Upper lobe of right lung (tissue), 1 donor: ENCODE measurements around the gene FOXA2. TPM values are rescaled to one million over a fixed set of nuclear protein-coding genes. Genes with fewer than 3 reads are reported as not detected.
"Not testable (repeated sequence)": the region's sequence is repeated elsewhere in the genome, so short reads cannot be mapped to it uniquely, and the experiment has no call there.

Experiments
- ATAC-seq: fragments of 200-7000 bp; cut with Tn5 transposase; one replicate; pipeline ENCODE4 v1.9.1; 2020; ENCODE audit warnings: mild to moderate bottlenecking, moderate library complexity
- DNase-seq: peaks from one replicate; pipeline ENCODE4 v3.0.0-alpha.2; 2020
- H3K27ac ChIP-seq: fragments of 200-600 bp; one replicate; pipeline ENCODE4 v1.8.0; 2022
- H3K27me3 ChIP-seq: fragments of 200-600 bp; one replicate; pipeline ENCODE4 v1.8.0; 2022; ENCODE audit warnings: mild to moderate bottlenecking
- H3K36me3 ChIP-seq: fragments of 200-600 bp; one replicate; pipeline ENCODE4 v1.8.0; 2022
- H3K4me1 ChIP-seq: fragments of 200-600 bp; one replicate; pipeline ENCODE4 v1.8.0; 2022
- H3K4me3 ChIP-seq: fragments of 200-600 bp; one replicate; pipeline ENCODE4 v1.8.0; 2022; ENCODE audit warnings: mild to moderate bottlenecking
- H3K9me3 ChIP-seq: fragments of 200-600 bp; one replicate; pipeline ENCODE4 v1.8.0; 2022
- CTCF ChIP-seq: fragments of 200-600 bp; IDR thresholded peaks from one replicate; pipeline ENCODE4 v1.8.0; 2022; ENCODE audit warnings: antibody characterized with exemption
- intact Hi-C: fragments of 100-400 bp; cut with DNase I; formaldehyde crosslinking; loops from one replicate; pipeline ENCODE4 v1.11.0; 2022
- total RNA-seq: library from RNA; stranded (reverse); fragmentation: NEBNext Ultra II Directional; extraction: Animal tissue kit (Norgen Biotek cat#: 25700); gene quantifications from one replicate; pipeline ENCODE4 v1.2.1, GENCODE V29; 2021
- donor health status: DM: no; HTN: yes; CAD: no; lungs with severe emphysema.

Gene FOXA2
- total RNA-seq, 1 donor from 2014 or later, result 21.7 TPM

DNA sequence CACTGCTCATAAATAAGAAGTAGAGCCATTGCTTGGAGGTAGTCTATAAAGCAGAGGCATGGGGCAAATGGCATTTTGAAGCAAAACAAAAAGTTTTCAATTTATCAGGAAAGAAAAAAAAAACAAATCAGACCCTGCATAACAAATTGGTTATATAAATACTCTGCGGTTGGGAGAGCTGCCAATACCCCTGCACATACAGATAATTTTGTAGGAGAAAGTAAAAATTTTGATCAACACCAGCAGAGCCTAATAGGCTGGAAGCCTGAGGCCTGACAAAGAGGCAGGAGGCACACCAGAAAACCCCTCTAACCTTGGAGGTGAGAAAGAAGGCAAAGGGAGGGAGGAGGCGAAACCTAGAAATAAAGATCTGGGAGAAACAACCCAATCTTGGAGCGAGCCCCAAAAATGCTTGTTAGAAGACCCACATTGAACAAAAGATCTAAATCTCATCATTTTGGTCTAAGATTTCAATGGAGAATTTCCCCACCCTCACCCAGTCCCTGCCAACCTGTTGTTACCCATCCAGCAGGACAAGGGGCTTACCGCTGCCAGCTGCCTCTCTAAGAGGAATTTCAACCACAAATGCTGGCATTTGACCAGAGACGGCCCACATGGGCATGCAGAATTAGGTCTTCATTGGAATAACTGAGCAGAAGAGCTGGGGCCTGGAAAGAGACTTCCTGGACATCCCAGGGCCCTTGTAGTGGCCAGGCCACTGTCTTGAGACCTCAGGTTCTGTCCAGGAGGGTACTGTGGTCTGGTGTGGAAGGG, 28.4 kb downstream of the FOXA2 start:
- Histone ChIP-seq H3K4me3 (no peak overlapping the region), H3K36me3 (no peaks in the 10 kb centered on the region), H3K9me3 (no peaks in the 10 kb centered on the region), H3K4me1 (no peaks in the 10 kb centered on the region), H3K27me3 (peaks cover 15% of the 10 kb centered on the region), H3K27ac (peak overlapping the region; percentile 86)
- ATAC-seq (peak; percentile 45), DNase-seq (no peak)
- no peak for TF ChIP-seq CTCF
- intact Hi-C loops, result no loop called here

DNA sequence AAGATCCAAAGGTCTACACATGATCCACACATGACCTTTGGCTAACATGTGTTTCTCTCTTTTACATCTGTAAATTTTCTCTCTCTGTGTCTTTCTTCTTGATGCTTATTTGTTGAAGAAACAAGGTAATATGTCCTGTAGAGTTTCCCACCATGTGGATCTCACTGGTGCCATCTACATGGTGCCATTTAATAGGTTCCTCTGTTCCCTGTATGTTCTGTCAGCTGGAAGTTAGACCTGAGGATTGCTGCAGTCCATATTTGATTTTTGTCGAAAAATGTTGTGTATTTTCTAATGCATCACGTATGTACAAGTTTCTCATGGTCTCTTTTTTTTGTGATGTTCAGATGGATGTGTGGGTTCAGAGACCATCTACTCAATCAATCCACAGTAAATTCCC, 30.0 kb downstream of the FOXA2 start:
- DNase-seq, result no peak
- intact Hi-C loops, result no loop called here
- H3K4me3 ChIP-seq, result no peak overlapping the region
- H3K27ac ChIP-seq, result no peak overlapping the region
- ATAC-seq, result no peak
- TF ChIP-seq CTCF, result no peak
- H3K36me3 ChIP-seq, result no peaks in the 10 kb centered on the region
- H3K27me3 ChIP-seq, result no peaks in the 10 kb centered on the region
- no peaks in the 10 kb centered on the region for H3K4me1 ChIP-seq
- no peaks in the 10 kb centered on the region for H3K9me3 ChIP-seq

- H3K27ac ChIP-seq, H3K27me3 ChIP-seq, H3K4me1 ChIP-seq, H3K9me3 ChIP-seq, H3K4me3 ChIP-seq, intact Hi-C loops, DNase-seq, H3K36me3 ChIP-seq: not testable (repeated sequence)
- ATAC-seq, result peak; percentile 15
These were observed 33.9 kb downstream of the FOXA2 start for GRCh38 chr20:22550514-22550913.

DNA sequence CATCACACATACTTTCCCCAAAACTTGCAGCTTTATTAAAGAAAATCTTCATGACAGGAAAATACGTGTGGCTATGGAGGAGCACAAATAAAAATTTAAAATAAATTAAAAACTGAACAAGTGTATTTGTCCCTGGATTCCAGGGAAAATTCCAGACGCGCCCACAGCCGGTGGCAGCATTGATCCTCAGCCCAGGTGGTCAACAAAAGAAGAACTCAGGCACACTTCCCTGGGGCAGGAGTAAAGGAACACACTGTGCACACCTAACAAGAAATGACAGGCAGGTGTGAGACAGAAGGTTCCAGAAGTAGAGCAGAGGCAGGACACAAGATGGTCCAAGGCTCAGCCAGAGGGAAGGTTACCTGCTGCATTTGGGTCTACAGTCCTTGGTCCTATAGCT, 36.3 kb downstream of the FOXA2 start:
- DNase-seq, result no peak

GRCh38 chr20:22546344-22546743, 38.0 kb downstream of the FOXA2 start:
- no peaks in the 10 kb centered on the region for H3K27me3 ChIP-seq
- H3K27ac ChIP-seq, result no peak overlapping the region
- no peak for DNase-seq
- no peaks in the 10 kb centered on the region for H3K36me3 ChIP-seq
- no peak for ATAC-seq
- no peak for TF ChIP-seq CTCF
- no peaks in the 10 kb centered on the region for H3K9me3 ChIP-seq
- no peak overlapping the region for H3K4me3 ChIP-seq
- intact Hi-C loops, result no loop called here
- H3K4me1 ChIP-seq, result no peaks in the 10 kb centered on the region

More for the DNA sequence above, 36.3 kb downstream of the FOXA2 start:
- TF ChIP-seq CTCF, result no peak
- no peaks in the 10 kb centered on the region for H3K9me3 ChIP-seq
- no peaks in the 10 kb centered on the region for H3K36me3 ChIP-seq
- H3K27me3 ChIP-seq, result no peaks in the 10 kb centered on the region
- no peak for ATAC-seq
- H3K4me1 ChIP-seq, result no peaks in the 10 kb centered on the region
- intact Hi-C loops, result no loop called here
- H3K27ac ChIP-seq, result no peak overlapping the region
- H3K4me3 ChIP-seq, result no peak overlapping the region

- no peak for ATAC-seq
- Histone ChIP-seq H3K4me3 (no peak overlapping the region), H3K36me3 (no peaks in the 10 kb centered on the region), H3K27me3 (no peaks in the 10 kb centered on the region), H3K27ac (no peak overlapping the region), H3K9me3 (no peaks in the 10 kb centered on the region), H3K4me1 (no peaks in the 10 kb centered on the region)
- no peak for DNase-seq
- intact Hi-C loops, result no loop called here
- no peak for TF ChIP-seq CTCF
These were observed 39.3 kb downstream of the FOXA2 start for GRCh38 chr20:22545045-22545444.
